ENCODE measurements around the gene OPRL1. TPM values are rescaled to one million over a fixed set of nuclear protein-coding genes. Genes with fewer than 3 reads are reported as not detected.

The OPRL1 gene
- total and polyA plus RNA-seq, 2 of the 8 experiments (the other 6 are each of a cell fraction or from before 2014, with no cell fraction given), result 0.63 to 0.98 TPM

GRCh38 chr20:64074184-64074789 lies 5.6 kb upstream of the OPRL1 start:
- Histone ChIP-seq H3K23me2 (ENCODE audit: low read depth, low read length) (peaks cover 4% of the 10 kb centered on the region; the same call in 1 of the 2 replicates), H2BK120ac (replicated peaks; ENCODE audit: low read depth, low read length) (no peak overlapping the region), H2AK5ac (ENCODE audit: low read depth, low read length) (no peak overlapping the region), H3K18ac (ENCODE audit: extremely low read depth, low read length) (no peak overlapping the region), H4K8ac (ENCODE audit: extremely low read depth, insufficient read depth, low read length) (no peak overlapping the region), H3K14ac (ENCODE audit: insufficient read length) (no peak overlapping the region), H2BK15ac (ENCODE audit: low read length) (no peak overlapping the region), H3K9me3 (ENCODE audit: insufficient read depth in 2 of 2, low read depth in 1 of 2, low read length in 1 of 2) (no peaks in the 10 kb centered on the region), H3K9ac (replicated peaks in 1 of 4; ENCODE audit: extremely low read depth in 1 of 4, low read depth in 3 of 4, low read length in 3 of 4) (no peak overlapping the region), H2BK20ac (ENCODE audit: low read length) (no peak overlapping the region), H3K27ac (ENCODE audit: low read depth, low read length) (no peak overlapping the region), H4K20me1 (replicated peaks in 1 of 2; ENCODE audit: control insufficient read depth in 1 of 2, insufficient read depth in 2 of 2, low read length in 2 of 2) (peaks cover 0 to 8% of the 10 kb centered on the region in 2 experiments), H3K4me3 (ENCODE audit: extremely low read depth in 1 of 4, insufficient read depth in 2 of 4, low read depth in 3 of 4, low read length in 4 of 4) (no peak overlapping the region), H4K5ac (ENCODE audit: insufficient read length, low read depth, low read length) (no peak overlapping the region), H2BK5ac (ENCODE audit: low read depth, low read length) (no peak overlapping the region), H2AFZ (ENCODE audit: low read length) (no peak overlapping the region), H3K36me3 (ENCODE audit: control insufficient read depth in 2 of 4, insufficient read depth in 4 of 4, low read length in 3 of 4) (peaks cover 0 to 8% (median 3%) of the 10 kb centered on the region in 4 experiments; a peak in 3 of 8 replicates), H2BK12ac (ENCODE audit: low read depth, low read length) (0 out of 2 replicates have a peak overlapping the region, but pooled peaks have one; percentile 3), H4K91ac (replicated peaks; ENCODE audit: insufficient read length, low read length) (no peak overlapping the region), H3K56ac (replicated peaks; ENCODE audit: insufficient read length, low read depth, low read length) (no peak overlapping the region), H3K4ac (replicated peaks; ENCODE audit: insufficient read length, low read depth, low read length) (no peak overlapping the region), H3K27me3 (replicated peaks in 1 of 4; ENCODE audit: control insufficient read depth in 3 of 4, extremely low read depth in 1 of 4, insufficient read depth in 3 of 4, low read length in 3 of 4) (no peaks in the 10 kb centered on the region), H3K79me1 (ENCODE audit: low read depth, low read length) (0 out of 2 replicates have a peak, but pooled peaks cover 3% of the 10 kb centered on the region), H3K23ac (ENCODE audit: insufficient read length) (no peak overlapping the region), H3K4me1 (replicated peaks in 1 of 4; ENCODE audit: control insufficient read depth in 3 of 4, insufficient read depth in 4 of 4, low read length in 3 of 4) (peaks cover 0 to 17% (median 8%) of the 10 kb centered on the region in 4 experiments; a peak in 4 of 7 replicates), H3K4me2 (ENCODE audit: insufficient read depth in 1 of 2, low read depth in 2 of 2, low read length in 2 of 2) (no peak overlapping the region), H3K79me2 (ENCODE audit: control insufficient read depth in 1 of 2, insufficient read depth in 2 of 2, low read length in 2 of 2) (no peaks in the 10 kb centered on the region)
- FAIRE-seq, result no peak
- WGBS, 2 experiments (ENCODE audit: extremely low coverage in 1 of 2, insufficient coverage in 1 of 2, insufficient read length in 1 of 2, insufficient replicate concordance in 2 of 2, low coverage in 1 of 2, low lambda C conversion rate in 2 of 2, missing lambda C conversion rate in 1 of 2), result 93% methylated on average over 26 of the region's 28 CpGs; no CpG with 5 or more reads in 1 of the 2 experiments
- ChIA-PET POLR2A (ENCODE audit: partially characterized antibody) (interaction anchor here (1.0 to 1.6 kb wide), 3 partner anchors 9 to 38 kb away, joined by 3 to 5 read pairs (median 4); no protein-coding TSS in a partner anchor), CTCF (ENCODE audit: partially characterized antibody) (interaction anchor here (0.6 to 0.9 kb wide), 3 partner anchors 20 to 137 kb away, joined by 3 to 5 read pairs (median 3); no protein-coding TSS in a partner anchor)
- TF ChIP-seq TEAD4 (IDR thresholded peaks at IDR 0.05; ENCODE audit: low read depth, low read length) (no peak), ATF2 (IDR thresholded peaks at IDR 0.05; ENCODE audit: low read length) (no peak)
- DNase-seq (ENCODE audit: low read depth in 1 of 2, low spot score in 2 of 2), result no peak
